Measurements from ENCODE around the gene ASCC3.

- TF ChIP-seq REST (IDR thresholded peaks at IDR 0.05) (no peak), ZBTB33 (IDR thresholded peaks at IDR 0.05) (no peak)
Observed at GRCh38 chr6:100595456-100595855, 285.7 kb downstream of the ASCC3 start.

Measured in liver (tissue), 1 donor.